Stimulated activated CD8-positive, alpha-beta memory T cell treated with anti-CD3 and anti-CD28 coated beads, Interleukin-12 subunit alpha, Interleukin-12 subunit beta, amount 100 ng/mL, for 4 hours (primary cell): ENCODE measurements around the gene RIPOR2.
"Not testable (repeated sequence)": the region's sequence is repeated elsewhere in the genome, so short reads cannot be mapped to it uniquely, and the experiment has no call there.

ENCODE experiments used
- DNase-seq: peaks from one replicate; pipeline ENCODE4 v3.0.0-alpha.2; 2020; ENCODE audit warnings: low read depth

The RIPOR2 gene

DNA sequence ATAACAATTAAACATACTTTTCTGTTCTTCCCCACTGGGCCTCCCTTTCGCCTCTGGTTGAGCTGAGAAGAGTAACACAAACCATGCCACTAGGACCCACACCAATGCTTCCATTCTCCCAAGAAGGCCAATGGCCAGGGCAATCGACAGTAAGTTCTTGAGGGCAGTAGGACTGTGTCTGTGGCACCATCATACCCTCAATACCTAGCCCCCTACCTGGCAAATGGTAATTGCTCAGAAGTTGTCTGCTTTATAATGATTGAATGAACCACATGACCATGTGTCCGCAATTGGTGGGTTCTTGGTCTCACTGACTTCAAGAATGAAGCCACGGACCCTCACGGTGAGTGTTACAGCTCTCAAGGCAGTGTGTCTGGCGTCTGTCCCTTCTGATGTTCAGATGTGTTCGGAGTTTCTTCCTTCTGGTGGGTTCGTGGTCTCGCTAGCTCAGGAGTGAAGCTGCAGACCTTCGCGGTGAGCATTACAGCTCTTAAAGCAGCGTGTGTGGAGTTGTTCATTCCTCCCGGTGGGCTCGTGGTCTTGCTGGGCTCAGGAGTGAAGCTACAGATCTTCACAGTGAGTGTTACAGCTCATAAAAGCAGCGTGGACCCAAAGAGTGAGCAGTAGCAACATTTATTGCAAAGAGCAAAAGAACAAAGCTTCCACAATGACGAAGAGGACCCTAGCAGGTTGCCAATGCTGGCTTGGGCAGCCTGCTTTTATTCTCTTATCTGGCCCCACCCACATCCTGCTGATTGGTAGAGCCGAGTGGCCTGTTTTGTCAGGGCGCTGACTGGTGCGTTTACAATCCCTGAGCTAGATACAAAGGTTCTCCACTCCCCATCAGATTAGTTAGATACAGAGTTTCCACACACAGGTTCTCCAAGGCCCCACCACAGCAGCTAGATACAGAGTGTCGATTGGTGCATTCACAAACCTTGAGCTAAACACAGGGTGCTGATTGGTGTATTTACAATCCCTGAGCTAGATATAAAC, 170.6 kb downstream of the RIPOR2 start:
- DNase-seq, result not testable (repeated sequence)

DNA sequence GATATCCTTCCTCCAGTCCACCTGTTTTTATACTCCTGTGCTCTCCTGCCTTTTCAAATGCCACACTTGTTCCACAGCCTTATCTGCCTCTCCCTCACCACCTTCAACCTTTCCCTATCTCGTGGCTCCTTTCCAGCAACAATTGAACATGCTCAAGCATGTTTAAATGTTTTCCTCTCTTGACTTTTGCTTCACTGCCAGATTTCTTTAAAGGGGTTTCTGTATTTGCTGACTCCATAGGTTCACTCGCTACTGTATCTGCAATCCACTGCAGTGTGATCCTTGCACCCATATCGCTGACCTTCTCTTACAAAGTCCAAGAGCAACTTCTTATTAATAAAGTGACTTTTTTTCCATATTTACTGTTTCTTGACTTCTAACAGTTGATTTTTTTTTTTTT, 172.2 kb downstream of the RIPOR2 start:
- no peak for DNase-seq

- no peak for DNase-seq
These were observed 173.9 kb downstream of the RIPOR2 start for GRCh38 chr6:24761851-24762250.

GRCh38 chr6:24761193-24761835, 174.4 kb downstream of the RIPOR2 start:
- no peak for DNase-seq

DNA sequence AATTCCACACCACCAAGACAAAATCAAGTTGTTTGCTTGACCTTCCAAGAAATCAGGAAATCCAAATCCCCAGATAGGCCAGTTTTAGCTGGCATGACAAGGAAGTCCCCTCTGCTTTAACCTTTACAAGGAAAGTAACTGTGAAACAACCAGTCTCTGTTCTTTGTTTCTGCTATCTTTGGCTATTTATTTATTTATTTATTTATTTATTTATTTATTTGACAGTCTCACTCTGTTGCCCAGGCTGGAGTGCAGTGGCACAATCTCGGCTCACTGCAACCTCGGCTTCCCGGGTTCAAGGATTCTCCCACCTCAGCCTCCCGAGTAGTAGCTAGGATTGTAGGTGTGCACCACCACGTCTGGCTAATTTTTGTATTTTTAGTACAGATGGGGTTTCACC, 175.6 kb downstream of the RIPOR2 start:
- DNase-seq, result no peak

DNA sequence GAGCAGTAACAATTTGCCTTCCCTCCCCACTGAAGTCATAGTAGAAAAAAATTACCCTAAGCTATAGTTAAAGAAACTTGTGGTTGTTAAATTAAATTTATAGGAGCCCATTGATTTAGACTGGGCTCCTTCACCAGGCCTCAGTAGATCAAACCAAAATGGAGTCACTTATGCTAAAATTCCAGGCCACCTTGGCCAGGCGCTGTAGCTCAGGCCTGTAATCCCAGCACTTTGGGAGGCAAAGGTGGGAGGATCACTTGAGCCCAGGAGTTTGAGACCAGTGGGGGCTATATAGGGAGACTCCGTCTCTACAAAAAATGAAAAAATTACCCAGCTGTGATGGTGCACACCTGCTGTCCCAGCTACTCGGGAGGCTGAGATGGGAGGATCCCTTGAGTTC, 176.0 kb downstream of the RIPOR2 start:
- no peak for DNase-seq

DNA sequence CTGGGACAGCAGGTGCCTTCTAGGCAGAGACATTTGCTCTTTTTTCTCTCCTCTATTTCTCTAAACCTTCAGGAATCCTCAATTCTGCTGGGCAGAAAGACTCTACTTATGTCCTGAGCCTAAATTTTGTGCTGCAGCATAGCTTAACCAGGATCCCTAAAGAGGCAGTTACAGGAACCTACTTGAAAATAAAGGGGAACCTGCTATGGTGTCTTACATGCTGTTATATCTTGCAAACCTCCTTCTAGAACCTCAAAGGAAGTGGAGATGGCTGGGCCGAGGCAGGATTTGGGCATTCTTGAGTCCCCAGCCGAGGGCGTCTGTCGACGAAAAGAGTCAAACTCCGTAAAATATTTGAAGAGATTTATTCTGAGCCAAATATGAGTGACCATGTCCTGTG, 178.1 kb downstream of the RIPOR2 start:
- no peak for DNase-seq

DNA sequence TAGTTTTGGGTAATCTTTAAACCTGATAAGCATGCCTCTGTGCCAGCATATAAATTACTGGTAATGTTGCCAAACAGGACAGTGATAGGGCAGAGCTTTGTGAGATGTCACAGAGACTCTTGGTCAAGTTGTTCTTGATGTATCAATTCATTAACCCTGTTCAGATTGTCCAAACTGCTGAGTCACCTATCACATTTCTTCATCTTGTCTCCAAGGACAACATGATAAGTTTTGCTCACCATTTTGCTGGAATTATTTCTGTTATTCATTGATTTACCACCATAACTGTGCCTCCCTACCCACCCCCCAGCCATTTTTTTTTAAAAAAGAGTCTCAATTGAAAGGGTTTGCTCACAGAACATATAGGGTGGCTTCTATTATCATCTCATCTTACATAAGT, 180.5 kb downstream of the RIPOR2 start:
- DNase-seq, result no peak

- DNase-seq, result not testable (repeated sequence)
These were observed 181.4 kb downstream of the RIPOR2 start for GRCh38 chr6:24754378-24754777.
